ENCODE measurements around the gene SKAP1. TPM values are rescaled to one million over a fixed set of nuclear protein-coding genes. Genes with fewer than 3 reads are reported as not detected.

SKAP1 gene
- total RNA-seq, 1 donor from 2014 or later, result 25.3 TPM

DNA sequence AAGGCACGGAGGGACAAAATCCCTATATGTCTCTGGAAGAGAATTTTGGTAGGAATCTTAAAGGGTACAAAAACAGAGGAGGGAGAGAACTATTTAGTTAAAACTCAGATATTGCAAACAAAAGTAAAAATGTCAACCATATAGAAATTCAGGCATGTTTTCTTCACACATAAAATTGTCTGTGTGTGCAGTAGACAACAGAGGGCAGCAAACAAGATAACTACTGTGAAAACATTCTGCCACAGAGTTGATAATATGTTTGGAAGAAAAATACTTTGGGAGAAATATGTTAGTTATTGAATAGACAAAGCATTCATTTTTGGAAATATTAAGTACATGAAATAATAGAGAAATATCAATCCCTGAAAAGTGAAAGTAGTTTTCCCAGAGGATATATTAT is 266.2 kb downstream of the SKAP1 start:
- intact Hi-C loops (cut with micrococcal nuclease), result no loop called here
- H3K9me3 Mint-ChIP-seq, result no peaks in the 10 kb centered on the region
- ChIA-PET CTCF (interaction anchor here (1.0 kb wide), 1 partner anchor 14 kb away, joined by 3 read pairs; no protein-coding TSS in a partner anchor), POLR2A (no interaction called here)
- H3K27me3 Mint-ChIP-seq, result no peaks in the 10 kb centered on the region
- ATAC-seq (ENCODE audit: low read depth), result no peak
- TF ChIP-seq, protein P1, sequence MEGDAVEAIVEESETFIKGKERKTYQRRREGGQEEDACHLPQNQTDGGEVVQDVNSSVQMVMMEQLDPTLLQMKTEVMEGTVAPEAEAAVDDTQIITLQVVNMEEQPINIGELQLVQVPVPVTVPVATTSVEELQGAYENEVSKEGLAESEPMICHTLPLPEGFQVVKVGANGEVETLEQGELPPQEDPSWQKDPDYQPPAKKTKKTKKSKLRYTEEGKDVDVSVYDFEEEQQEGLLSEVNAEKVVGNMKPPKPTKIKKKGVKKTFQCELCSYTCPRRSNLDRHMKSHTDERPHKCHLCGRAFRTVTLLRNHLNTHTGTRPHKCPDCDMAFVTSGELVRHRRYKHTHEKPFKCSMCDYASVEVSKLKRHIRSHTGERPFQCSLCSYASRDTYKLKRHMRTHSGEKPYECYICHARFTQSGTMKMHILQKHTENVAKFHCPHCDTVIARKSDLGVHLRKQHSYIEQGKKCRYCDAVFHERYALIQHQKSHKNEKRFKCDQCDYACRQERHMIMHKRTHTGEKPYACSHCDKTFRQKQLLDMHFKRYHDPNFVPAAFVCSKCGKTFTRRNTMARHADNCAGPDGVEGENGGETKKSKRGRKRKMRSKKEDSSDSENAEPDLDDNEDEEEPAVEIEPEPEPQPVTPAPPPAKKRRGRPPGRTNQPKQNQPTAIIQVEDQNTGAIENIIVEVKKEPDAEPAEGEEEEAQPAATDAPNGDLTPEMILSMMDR (IDR thresholded peaks at IDR 0.05), result no peak
- no peak for DNase-seq
- peaks cover 24% of the 10 kb centered on the region for H3K36me3 Mint-ChIP-seq (ENCODE audit: low read depth)
- H3K4me3 Mint-ChIP-seq, result no peak overlapping the region
- H3K27ac Mint-ChIP-seq, result no peak overlapping the region
- H3K4me1 Mint-ChIP-seq, result peaks cover 7% of the 10 kb centered on the region

DNA sequence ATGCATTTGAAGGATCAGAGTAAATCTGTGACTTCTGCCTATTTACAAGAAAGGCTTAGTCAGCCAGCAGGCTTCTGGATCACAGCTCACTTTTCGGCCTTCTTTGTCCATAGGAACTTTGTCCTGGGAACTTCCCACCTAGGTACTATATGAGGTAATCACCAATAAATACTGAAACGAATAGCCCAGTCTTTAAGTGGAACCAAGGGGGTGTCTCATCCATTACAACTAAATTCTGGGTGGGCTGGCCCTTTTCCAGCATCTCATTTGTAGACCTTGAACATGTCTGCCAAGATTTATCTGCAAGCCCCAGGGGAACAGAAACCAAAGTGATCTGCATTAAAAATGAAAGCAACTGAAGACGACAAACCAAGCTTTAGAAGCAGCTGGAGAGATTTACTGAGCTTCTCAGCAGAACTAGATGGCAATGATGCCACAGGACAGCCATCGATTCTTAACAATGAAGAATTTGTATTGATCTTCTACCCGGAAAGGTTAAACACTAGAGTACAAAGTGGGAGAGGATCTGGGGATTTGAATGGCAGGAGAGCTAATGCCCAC is 267.0 kb downstream of the SKAP1 start:
- ATAC-seq (ENCODE audit: low read depth), result no peak
- Mint-ChIP-seq H3K4me1 (peaks cover 7% of the 10 kb centered on the region), H3K9me3 (no peaks in the 10 kb centered on the region), H3K36me3 (ENCODE audit: low read depth) (peaks cover 24% of the 10 kb centered on the region), H3K27me3 (no peaks in the 10 kb centered on the region), H3K27ac (no peak overlapping the region), H3K4me3 (no peak overlapping the region)
- DNase-seq, result no peak
- CTCF ChIA-PET, result no interaction called here
- intact Hi-C loops (cut with micrococcal nuclease), result no loop called here
- POLR2A ChIA-PET, result interaction anchor here (0.6 kb wide), 1 partner anchor 146 kb away, joined by 3 read pairs; no protein-coding TSS in a partner anchor
- TF ChIP-seq, protein P1 (IDR thresholded peaks at IDR 0.05), result no peak

DNA sequence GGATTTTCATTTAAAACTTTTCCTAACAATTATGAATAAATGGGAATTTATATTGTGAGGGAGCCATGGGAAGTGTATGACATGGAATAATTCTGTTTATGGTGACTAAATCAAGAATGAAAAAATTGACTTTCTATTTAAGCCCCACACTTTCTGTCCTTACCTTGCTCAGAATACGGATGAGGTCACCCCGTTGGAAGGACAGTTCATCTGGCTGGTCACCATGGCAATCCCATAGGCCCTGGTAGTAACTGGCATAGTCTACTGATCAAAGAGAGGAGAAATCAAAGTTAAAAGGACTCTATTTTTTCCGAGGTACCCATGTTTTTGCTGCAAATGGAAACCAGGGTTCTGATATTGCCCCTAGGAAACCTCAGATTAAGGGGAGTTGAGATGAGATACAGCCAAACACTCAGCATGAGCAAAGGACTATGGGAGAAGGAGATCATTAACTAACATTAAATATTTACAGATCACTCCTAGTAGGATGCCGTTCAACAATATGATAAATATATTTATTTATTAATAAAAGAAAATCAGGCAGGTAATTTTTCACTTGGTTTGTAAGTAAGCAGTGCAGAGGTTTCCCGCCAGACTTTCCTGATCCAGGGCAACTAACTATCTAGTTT is 267.6 kb downstream of the SKAP1 start:
- H3K9me3 Mint-ChIP-seq, result no peaks in the 10 kb centered on the region
- peaks cover 7% of the 10 kb centered on the region for H3K4me1 Mint-ChIP-seq
- no peaks in the 10 kb centered on the region for H3K27me3 Mint-ChIP-seq
- DNase-seq (no peak), ATAC-seq (ENCODE audit: low read depth) (no peak)
- no peak overlapping the region for H3K27ac Mint-ChIP-seq
- intact Hi-C loops (cut with micrococcal nuclease), result no loop called here
- H3K4me3 Mint-ChIP-seq, result no peak overlapping the region
- ChIA-PET POLR2A (no interaction called here), CTCF (no interaction called here)
- H3K36me3 Mint-ChIP-seq (ENCODE audit: low read depth), result peaks cover 24% of the 10 kb centered on the region
- TF ChIP-seq, protein P1 (IDR thresholded peaks at IDR 0.05), result no peak

DNA sequence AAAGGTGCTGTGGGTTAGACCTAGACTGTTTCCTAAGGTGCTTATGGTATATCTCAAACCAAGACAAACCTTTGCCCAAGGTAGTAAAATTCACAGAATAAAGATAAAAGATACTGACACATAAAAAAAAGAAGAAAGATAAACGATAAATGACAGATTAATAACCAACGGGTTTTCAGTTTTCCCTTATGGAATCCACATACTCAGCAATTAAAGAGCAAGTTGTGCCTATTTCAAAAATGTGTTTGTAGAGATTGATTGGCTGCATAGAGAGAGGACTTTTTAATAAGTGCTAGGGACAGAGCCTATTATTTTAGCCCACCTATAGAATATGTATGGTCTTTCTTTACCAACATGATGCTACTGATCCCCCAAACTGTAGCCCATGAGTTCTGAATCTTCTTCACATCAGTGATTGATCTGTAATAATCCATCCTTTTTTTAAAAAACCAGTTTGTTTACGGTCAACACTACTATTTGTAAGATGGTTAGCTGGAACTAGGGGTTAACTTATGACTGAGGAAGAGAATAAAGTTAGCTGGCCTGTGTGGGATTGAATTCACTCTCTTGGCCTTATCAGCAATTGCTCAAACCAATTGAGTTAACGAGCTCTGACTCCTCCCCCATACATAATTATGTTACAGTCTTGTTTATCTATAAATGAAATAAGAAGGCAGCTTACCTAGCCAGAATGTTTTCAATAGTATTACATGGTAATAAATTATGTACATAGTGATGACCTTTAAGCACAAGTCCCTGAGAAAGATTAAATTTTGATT is 268.7 kb downstream of the SKAP1 start:
- no peaks in the 10 kb centered on the region for H3K9me3 Mint-ChIP-seq
- no peaks in the 10 kb centered on the region for H3K27me3 Mint-ChIP-seq
- ATAC-seq (ENCODE audit: low read depth) (no peak), DNase-seq (no peak)
- H3K36me3 Mint-ChIP-seq (ENCODE audit: low read depth), result peaks cover 27% of the 10 kb centered on the region
- H3K4me1 Mint-ChIP-seq, result peaks cover 7% of the 10 kb centered on the region
- ChIA-PET POLR2A (no interaction called here), CTCF (no interaction called here)
- intact Hi-C loops (cut with micrococcal nuclease), result no loop called here
- no peak overlapping the region for H3K27ac Mint-ChIP-seq
- no peak overlapping the region for H3K4me3 Mint-ChIP-seq
- TF ChIP-seq, protein P1 (IDR thresholded peaks at IDR 0.05), result no peak
